ENCODE measurements around the gene STAT5B. TPM values are rescaled to one million over a fixed set of nuclear protein-coding genes. Genes with fewer than 3 reads are reported as not detected.

Gene STAT5B
- total RNA-seq, 1 donor from 2014 or later = 46.8 TPM

DNA sequence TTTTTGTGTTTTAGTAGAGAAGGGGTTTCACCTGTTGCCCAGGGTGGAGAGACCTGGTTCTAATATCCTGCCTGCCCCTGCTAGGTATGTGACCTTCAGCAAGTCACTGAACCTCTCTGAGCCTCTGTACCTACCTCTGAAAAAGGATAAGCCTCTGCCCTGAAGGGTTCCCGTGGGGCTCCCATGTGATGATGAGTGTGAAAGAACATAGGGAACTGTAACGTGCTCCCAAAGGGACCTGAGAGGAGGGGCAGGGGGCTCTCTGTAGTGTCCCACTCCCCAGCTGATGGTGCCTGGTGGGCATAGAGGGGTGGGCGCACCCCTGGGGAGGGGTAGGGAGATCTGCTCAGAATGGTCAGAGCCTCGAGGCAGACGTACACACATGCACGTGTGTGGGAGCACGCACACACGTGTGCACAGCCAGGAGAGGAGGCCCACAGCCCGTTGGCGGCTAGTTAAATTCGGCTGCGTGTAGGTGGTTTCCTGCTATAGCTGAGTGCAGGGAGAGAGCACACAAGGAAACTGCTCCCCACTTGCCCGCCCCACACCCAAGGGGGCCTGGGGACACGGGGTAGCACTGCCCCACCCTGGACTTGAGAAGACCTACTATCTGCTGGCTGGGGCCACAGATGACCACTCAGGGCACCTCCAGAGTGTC is 101.9 kb downstream of the STAT5B start:
- Mint-ChIP-seq H3K27ac (no peak overlapping the region), H3K9me3 (ENCODE audit: low read depth) (no peaks in the 10 kb centered on the region), H3K36me3 (ENCODE audit: insufficient read depth) (no peaks in the 10 kb centered on the region), H3K4me3 (ENCODE audit: low read depth) (no peak overlapping the region), H3K4me1 (ENCODE audit: low read depth) (no peaks in the 10 kb centered on the region), H3K27me3 (peaks cover 50% of the 10 kb centered on the region)
- no peak for DNase-seq (ENCODE audit: low spot score, unreplicated experiment)
- TF ChIP-seq, protein P1, sequence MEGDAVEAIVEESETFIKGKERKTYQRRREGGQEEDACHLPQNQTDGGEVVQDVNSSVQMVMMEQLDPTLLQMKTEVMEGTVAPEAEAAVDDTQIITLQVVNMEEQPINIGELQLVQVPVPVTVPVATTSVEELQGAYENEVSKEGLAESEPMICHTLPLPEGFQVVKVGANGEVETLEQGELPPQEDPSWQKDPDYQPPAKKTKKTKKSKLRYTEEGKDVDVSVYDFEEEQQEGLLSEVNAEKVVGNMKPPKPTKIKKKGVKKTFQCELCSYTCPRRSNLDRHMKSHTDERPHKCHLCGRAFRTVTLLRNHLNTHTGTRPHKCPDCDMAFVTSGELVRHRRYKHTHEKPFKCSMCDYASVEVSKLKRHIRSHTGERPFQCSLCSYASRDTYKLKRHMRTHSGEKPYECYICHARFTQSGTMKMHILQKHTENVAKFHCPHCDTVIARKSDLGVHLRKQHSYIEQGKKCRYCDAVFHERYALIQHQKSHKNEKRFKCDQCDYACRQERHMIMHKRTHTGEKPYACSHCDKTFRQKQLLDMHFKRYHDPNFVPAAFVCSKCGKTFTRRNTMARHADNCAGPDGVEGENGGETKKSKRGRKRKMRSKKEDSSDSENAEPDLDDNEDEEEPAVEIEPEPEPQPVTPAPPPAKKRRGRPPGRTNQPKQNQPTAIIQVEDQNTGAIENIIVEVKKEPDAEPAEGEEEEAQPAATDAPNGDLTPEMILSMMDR (IDR thresholded peaks at IDR 0.05; ENCODE audit: unreplicated experiment) = no peak

DNA sequence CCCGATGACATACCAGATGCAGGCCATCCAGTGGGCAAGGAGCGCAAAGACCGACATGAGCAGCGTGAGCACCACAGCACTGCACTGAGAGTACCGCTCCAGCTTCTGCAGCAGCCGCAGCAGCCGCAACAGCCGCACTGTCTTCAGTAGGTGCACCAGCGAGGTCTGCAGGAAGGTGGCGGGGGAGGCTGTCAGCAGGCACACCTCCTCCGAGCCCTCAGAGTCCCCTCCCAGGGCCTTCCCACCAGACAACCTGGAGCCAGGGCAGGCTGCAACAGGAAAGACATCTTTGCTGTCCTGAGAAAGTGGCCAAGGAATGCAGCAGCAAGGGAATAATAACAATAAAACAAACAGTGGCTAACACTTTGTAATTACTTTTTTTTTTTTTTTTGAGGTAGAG is 104.4 kb downstream of the STAT5B start:
- Mint-ChIP-seq H3K4me3 (ENCODE audit: low read depth) (no peak overlapping the region), H3K36me3 (ENCODE audit: insufficient read depth) (no peaks in the 10 kb centered on the region), H3K27ac (no peak overlapping the region), H3K27me3 (peaks cover 33% of the 10 kb centered on the region), H3K9me3 (ENCODE audit: low read depth) (no peaks in the 10 kb centered on the region), H3K4me1 (ENCODE audit: low read depth) (no peaks in the 10 kb centered on the region)
- DNase-seq (ENCODE audit: low spot score, unreplicated experiment) = no peak
- TF ChIP-seq, protein P1 (IDR thresholded peaks at IDR 0.05; ENCODE audit: unreplicated experiment) = no peak

DNA sequence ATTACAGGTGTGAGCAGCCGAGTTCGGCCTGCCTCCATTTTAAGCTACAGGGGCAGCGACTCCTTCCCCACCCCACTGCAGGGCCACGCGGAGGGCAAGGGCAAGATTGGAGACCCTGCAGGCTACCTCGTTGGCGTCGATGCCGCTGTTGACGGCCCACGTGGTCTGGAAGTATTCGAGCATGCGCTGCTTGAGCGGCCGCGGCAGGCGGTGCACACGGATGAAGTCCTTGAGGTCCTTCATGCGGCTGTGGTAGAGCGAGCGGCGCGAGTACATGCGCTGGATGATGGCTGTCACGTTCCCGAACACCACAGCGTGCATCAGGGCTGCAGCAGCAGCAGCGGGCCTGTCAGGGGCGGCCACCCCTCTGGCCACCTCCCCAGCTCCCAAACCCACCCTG is 106.8 kb downstream of the STAT5B start:
- Mint-ChIP-seq H3K27ac (no peak overlapping the region), H3K4me1 (ENCODE audit: low read depth) (no peaks in the 10 kb centered on the region), H3K36me3 (ENCODE audit: insufficient read depth) (no peaks in the 10 kb centered on the region), H3K4me3 (ENCODE audit: low read depth) (no peak overlapping the region), H3K27me3 (peaks cover 23% of the 10 kb centered on the region), H3K9me3 (ENCODE audit: low read depth) (no peaks in the 10 kb centered on the region)
- TF ChIP-seq, protein P1 (IDR thresholded peaks at IDR 0.05; ENCODE audit: unreplicated experiment) = no peak
- no peak for DNase-seq (ENCODE audit: low spot score, unreplicated experiment)

DNA sequence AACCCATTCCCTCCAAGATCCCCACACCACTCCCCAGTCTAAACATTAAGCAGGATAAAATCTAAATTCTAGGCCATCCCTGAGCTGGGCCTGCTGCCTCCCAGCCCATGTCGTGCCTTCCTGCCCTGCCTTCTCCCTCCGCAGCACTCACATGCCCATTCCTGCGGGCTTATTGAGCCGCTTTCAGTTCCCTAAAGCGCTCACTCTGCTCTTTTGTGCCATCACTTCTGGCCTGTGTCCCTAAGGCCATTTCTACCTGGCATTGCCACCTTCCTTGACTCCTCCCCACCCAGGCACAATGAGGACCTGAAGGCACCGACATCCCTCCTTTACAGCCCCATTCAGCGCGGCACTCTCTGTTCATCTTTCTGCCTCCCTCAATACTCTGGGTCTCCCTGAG is 108.4 kb downstream of the STAT5B start:
- DNase-seq (ENCODE audit: low spot score, unreplicated experiment) = no peak
- Mint-ChIP-seq H3K9me3 (ENCODE audit: low read depth) (no peaks in the 10 kb centered on the region), H3K27ac (no peak overlapping the region), H3K36me3 (ENCODE audit: insufficient read depth) (no peaks in the 10 kb centered on the region), H3K4me3 (ENCODE audit: low read depth) (no peak overlapping the region), H3K27me3 (peaks cover 23% of the 10 kb centered on the region), H3K4me1 (ENCODE audit: low read depth) (no peaks in the 10 kb centered on the region)
- TF ChIP-seq, protein P1 (IDR thresholded peaks at IDR 0.05; ENCODE audit: unreplicated experiment) = no peak

DNA sequence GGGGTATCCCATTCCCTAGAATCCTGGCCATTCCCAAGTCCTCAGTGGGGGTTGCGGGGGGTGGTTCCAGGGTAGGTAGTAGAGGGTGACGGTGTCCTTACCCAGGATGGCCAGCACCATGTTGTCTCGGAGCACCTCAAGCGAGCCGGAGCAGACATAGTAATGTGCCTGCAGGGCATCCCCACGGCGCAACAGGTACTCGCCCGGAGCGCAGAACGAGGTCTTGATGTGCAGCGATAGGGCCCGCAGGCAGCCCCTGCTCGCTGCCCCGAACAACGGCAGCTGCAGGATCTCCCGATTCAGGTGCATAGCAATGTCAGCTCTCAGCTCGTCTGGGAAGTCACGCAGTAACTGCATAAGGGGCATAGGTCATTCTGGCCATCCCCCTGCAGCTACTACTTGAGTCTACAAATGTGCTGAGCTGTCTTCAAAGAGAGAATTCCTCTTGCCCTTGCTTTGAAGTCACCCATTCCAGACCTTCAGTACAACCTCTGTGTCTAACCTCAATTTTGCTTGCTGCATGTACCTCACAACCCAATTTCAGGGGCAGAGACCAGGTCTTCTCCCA is 109.9 kb downstream of the STAT5B start:
- H3K9me3 Mint-ChIP-seq (ENCODE audit: low read depth) = no peaks in the 10 kb centered on the region
- DNase-seq (ENCODE audit: low spot score, unreplicated experiment) = no peak
- peaks cover 15% of the 10 kb centered on the region for H3K27me3 Mint-ChIP-seq
- no peak overlapping the region for H3K4me3 Mint-ChIP-seq (ENCODE audit: low read depth)
- H3K4me1 Mint-ChIP-seq (ENCODE audit: low read depth) = no peaks in the 10 kb centered on the region
- TF ChIP-seq, protein P1 (IDR thresholded peaks at IDR 0.05; ENCODE audit: unreplicated experiment) = no peak
- no peak overlapping the region for H3K27ac Mint-ChIP-seq
- H3K36me3 Mint-ChIP-seq (ENCODE audit: insufficient read depth) = no peaks in the 10 kb centered on the region

Measured in progenitor cell of endocrine pancreas (in vitro differentiated cells).